SK-N-MC (cell line): ENCODE results near the gene CXCR1.

Experiments used
- EZH2 ChIP-seq: fragments of 200-600 bp; sonication (generic); IDR thresholded peaks from one replicate; pipeline ENCODE4 v1.6.1; 2017; ENCODE audit warnings: antibody characterized with exemption
- FOXP2 ChIP-seq: optimal IDR thresholded peaks from 2 replicates; pipeline ENCODE3; 2011; ENCODE audit warnings: mild to moderate bottlenecking, moderate library complexity; ENCODE audit not compliant: insufficient read depth; ENCODE audit errors: extremely low read length, control extremely low read depth
- POLR2AphosphoS5 ChIP-seq: IDR thresholded peaks from 2 replicates; pipeline ENCODE4 v1.6.1; 2012; ENCODE audit warnings: mild to moderate bottlenecking, low read depth, low read length, borderline replicate concordance

DNA sequence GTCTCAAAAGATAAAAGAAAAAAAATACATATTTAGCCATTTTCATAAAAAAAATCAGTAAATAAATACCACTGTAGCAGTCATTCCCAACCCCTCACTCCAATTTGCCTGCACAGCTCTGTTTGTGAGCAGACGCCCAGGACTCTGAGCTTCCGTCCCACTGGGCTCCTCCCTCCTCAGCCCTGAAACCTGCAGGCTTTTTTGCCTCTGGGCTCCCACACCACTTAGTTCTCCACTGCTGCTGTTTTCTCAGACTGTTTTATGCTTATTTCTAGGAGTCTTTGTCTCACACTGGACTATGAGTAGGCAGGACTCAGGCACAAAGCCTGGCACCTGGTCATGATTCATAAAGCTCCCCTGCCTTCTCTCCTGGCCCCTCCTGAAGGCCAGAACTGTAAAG lies 6.1 kb upstream of the CXCR1 start:
- no peak for TF ChIP-seq EZH2
- no peak for TF ChIP-seq POLR2AphosphoS5
- no peak for TF ChIP-seq FOXP2
